Measurements from ENCODE around the gene SBK2. TPM values are rescaled to one million over a fixed set of nuclear protein-coding genes. Genes with fewer than 3 reads are reported as not detected.

SBK2 gene
- total RNA-seq, 1 donor from 2014 or later = 4.2 TPM

- H3K4me3 ChIP-seq (ENCODE audit: insufficient read depth, low read depth, low read length) = no peak overlapping the region
- FAIRE-seq (no peak), DNase-seq (ENCODE audit: low read depth) (no peak)
- no peak overlapping the region for H2AFZ ChIP-seq (ENCODE audit: low read depth, low read length)
- no peaks in the 10 kb centered on the region for H3K27me3 ChIP-seq (ENCODE audit: insufficient read depth, low read length)
- peaks cover 5% of the 10 kb centered on the region for H3K9me3 Mint-ChIP-seq (ENCODE audit: unreplicated experiment)
- H3K27ac ChIP-seq (ENCODE audit: low read depth, low read length) = no peak overlapping the region
- H3K4me1 ChIP-seq (ENCODE audit: insufficient read depth, low read length) = peaks cover 3% of the 10 kb centered on the region
- no peaks in the 10 kb centered on the region for H4K20me1 ChIP-seq (ENCODE audit: insufficient read depth, low read length)
- no peak for TF ChIP-seq EZH2 (IDR thresholded peaks at IDR 0.05; ENCODE audit: insufficient read depth, low read length)
- TF ChIP-seq, protein P1, sequence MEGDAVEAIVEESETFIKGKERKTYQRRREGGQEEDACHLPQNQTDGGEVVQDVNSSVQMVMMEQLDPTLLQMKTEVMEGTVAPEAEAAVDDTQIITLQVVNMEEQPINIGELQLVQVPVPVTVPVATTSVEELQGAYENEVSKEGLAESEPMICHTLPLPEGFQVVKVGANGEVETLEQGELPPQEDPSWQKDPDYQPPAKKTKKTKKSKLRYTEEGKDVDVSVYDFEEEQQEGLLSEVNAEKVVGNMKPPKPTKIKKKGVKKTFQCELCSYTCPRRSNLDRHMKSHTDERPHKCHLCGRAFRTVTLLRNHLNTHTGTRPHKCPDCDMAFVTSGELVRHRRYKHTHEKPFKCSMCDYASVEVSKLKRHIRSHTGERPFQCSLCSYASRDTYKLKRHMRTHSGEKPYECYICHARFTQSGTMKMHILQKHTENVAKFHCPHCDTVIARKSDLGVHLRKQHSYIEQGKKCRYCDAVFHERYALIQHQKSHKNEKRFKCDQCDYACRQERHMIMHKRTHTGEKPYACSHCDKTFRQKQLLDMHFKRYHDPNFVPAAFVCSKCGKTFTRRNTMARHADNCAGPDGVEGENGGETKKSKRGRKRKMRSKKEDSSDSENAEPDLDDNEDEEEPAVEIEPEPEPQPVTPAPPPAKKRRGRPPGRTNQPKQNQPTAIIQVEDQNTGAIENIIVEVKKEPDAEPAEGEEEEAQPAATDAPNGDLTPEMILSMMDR (IDR thresholded peaks at IDR 0.05; ENCODE audit: insufficient read depth, low read depth, low read length) = no peak
- H3K27ac Mint-ChIP-seq (ENCODE audit: unreplicated experiment) = no peak overlapping the region
- no peaks in the 10 kb centered on the region for H3K79me2 ChIP-seq (ENCODE audit: insufficient read depth, low read length)
- H3K9ac ChIP-seq (ENCODE audit: low read length) = no peak overlapping the region
- H3K4me3 Mint-ChIP-seq (ENCODE audit: unreplicated experiment) = no peak overlapping the region
- peaks cover 3% of the 10 kb centered on the region for H3K9me3 ChIP-seq (ENCODE audit: insufficient read depth, low read depth, low read length)
- peaks cover 40% of the 10 kb centered on the region for H3K36me3 Mint-ChIP-seq (ENCODE audit: low read depth, unreplicated experiment)
- no peak overlapping the region for H3K4me2 ChIP-seq (ENCODE audit: low read length)
- peaks cover 11% of the 10 kb centered on the region for H3K27me3 Mint-ChIP-seq (ENCODE audit: low read depth, unreplicated experiment)
- H3K4me1 Mint-ChIP-seq (ENCODE audit: low read depth, unreplicated experiment) = no peaks in the 10 kb centered on the region
- H3K36me3 ChIP-seq (ENCODE audit: insufficient read depth, low read length) = no peaks in the 10 kb centered on the region
These were observed 34.6 kb downstream of the SBK2 start for GRCh38 chr19:55502197-55502952.

DNA sequence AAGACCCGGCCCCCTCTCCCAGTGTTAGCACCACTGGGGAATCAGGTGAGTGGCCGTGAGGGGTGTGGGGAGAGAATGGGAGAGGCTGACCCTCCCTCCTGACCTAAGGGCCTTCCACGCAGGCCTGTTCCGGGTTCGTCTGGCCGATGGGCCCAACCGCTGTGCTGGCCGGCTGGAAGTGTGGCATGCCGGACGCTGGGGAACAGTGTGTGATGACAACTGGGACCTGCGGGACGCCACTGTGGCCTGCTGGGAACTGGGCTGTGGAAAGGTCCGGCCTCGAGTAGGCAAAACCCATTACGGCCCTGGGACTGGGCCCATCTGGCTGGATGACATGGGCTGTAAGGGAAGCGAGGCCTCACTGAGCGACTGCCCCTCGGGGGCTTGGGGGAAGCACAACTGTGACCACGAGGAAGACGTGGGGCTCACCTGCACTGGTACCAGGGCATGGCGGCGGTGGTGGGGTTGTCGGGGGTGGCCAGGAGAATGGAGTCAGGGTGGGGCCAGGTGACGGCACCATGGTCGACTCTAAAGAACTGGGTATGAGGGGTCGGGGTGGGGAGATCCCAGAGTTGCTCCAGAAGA lies 36.5 kb downstream of the SBK2 start:
- Mint-ChIP-seq H3K27me3 (ENCODE audit: low read depth, unreplicated experiment) (peaks cover 11% of the 10 kb centered on the region), H3K4me1 (ENCODE audit: low read depth, unreplicated experiment) (no peaks in the 10 kb centered on the region), H3K9me3 (ENCODE audit: unreplicated experiment) (peaks cover 5% of the 10 kb centered on the region), H3K36me3 (ENCODE audit: low read depth, unreplicated experiment) (peaks cover 37% of the 10 kb centered on the region), H3K4me3 (ENCODE audit: unreplicated experiment) (no peak overlapping the region), H3K27ac (ENCODE audit: unreplicated experiment) (no peak overlapping the region)
- Histone ChIP-seq H3K4me1 (ENCODE audit: insufficient read depth, low read length) (peaks cover 3% of the 10 kb centered on the region), H4K20me1 (ENCODE audit: insufficient read depth, low read length) (no peaks in the 10 kb centered on the region), H3K79me2 (ENCODE audit: insufficient read depth, low read length) (no peaks in the 10 kb centered on the region), H3K27me3 (ENCODE audit: insufficient read depth, low read length) (no peaks in the 10 kb centered on the region), H3K4me2 (ENCODE audit: low read length) (no peak overlapping the region), H3K4me3 (ENCODE audit: insufficient read depth, low read depth, low read length) (no peak overlapping the region), H3K27ac (ENCODE audit: low read depth, low read length) (no peak overlapping the region), H2AFZ (ENCODE audit: low read depth, low read length) (no peak overlapping the region), H3K36me3 (ENCODE audit: insufficient read depth, low read length) (no peaks in the 10 kb centered on the region), H3K9me3 (ENCODE audit: insufficient read depth, low read depth, low read length) (peaks cover 3% of the 10 kb centered on the region), H3K9ac (ENCODE audit: low read length) (no peak overlapping the region)
- FAIRE-seq (no peak), DNase-seq (ENCODE audit: low read depth) (no peak)
- no peak for TF ChIP-seq EZH2 (IDR thresholded peaks at IDR 0.05; ENCODE audit: insufficient read depth, low read length)
- TF ChIP-seq, protein P1 (IDR thresholded peaks at IDR 0.05; ENCODE audit: insufficient read depth, low read depth, low read length) = no peak
